ENCODE measurements around the gene VKORC1.

The VKORC1 gene

DNA sequence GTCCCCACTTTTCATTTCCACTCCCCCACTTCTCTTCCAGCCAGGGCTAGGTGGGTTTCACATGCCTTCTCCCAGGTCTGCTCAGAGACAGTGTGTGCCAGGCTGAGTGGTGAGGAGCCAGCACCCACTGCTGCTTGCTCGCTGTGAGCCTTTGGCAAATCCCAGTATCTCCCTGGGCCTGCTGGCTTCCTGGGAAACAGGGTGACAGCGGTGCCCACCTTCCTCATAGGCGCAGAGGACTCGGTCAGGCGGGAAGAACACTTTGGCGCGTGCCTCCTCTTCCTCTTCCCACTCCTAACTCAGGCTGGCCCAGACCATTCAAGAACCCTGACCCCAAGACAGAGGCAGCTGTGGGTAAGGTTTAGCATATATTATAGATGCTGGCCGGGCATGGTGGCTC, 5.4 kb downstream of the VKORC1 start:
- Histone ChIP-seq H3K36me3 (ENCODE audit: control insufficient read depth in 1 of 2, insufficient read depth in 2 of 2, low read length in 2 of 2) (peaks cover 0 to 26% of the 10 kb centered on the region in 2 donors), H3K9me3 (ENCODE audit: control insufficient read depth in 1 of 2, low read length in 2 of 2) (no peaks in the 10 kb centered on the region), H3K27me3 (ENCODE audit: control insufficient read depth in 1 of 2, insufficient read depth in 2 of 2, low read length in 2 of 2) (no peaks in the 10 kb centered on the region), H3K27ac (ENCODE audit: low read depth, low read length) (no peak overlapping the region), H3K4me1 (ENCODE audit: control insufficient read depth in 1 of 2, insufficient read depth in 2 of 2, low read length in 2 of 2) (peaks cover 9 to 13% of the 10 kb centered on the region in 2 donors), H3K9ac (ENCODE audit: low read depth in 1 of 2, low read length in 2 of 2) (no peak overlapping the region), H3K4me3 (ENCODE audit: low read depth in 1 of 2, low read length in 2 of 2) (no peak overlapping the region)

DNA sequence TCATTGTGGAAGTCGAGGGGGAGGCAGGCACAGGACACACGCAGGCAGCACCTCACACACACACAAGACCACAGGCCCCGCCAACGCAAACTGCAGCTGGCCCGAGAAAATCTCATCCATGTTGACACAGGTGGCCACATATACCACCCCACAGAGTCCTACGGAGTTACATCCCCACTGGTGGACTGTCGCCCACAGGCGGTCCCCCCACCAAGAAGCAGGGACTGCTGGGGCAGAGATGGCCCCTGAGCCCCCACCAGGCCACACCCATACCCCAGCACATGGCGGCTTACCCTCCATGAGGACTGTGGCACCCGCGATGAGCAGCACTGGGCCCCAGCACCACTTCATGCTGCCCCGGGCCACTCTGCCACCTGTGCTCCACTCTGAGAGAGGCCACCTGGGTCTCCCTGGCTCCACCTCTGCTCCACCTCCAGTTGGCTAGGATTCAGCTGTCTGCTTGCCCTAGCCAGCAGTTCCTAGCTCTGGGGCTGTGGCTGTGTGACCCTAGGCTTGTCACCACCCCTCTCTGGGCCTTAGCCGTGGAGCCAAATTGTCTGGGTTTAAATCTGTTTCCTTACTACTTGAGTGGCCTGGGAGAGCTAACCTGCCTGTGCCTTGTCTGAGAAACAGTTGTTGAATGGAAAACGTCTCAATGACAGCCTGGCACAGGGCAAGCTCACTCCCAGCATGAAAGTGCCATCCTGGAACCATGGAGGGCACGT, 6.0 kb downstream of the VKORC1 start, which contains the start of gene PRSS53:
Gene PRSS53 (minus strand): TSS at position 485 of the 725 bp plus-strand sequence. CDS start 134 bp downstream, at position 351.
- Histone ChIP-seq H3K4me3 (ENCODE audit: low read depth in 1 of 2, low read length in 2 of 2) (no peak within 1 kb of the TSS), H3K4me1 (ENCODE audit: control insufficient read depth in 1 of 2, insufficient read depth in 2 of 2, low read length in 2 of 2) (peaks cover 4 to 7% of the 10 kb centered on the region in 2 donors), H3K36me3 (ENCODE audit: control insufficient read depth in 1 of 2, insufficient read depth in 2 of 2, low read length in 2 of 2) (peaks cover 2 to 31% of the 10 kb centered on the region in 2 donors), H3K9me3 (ENCODE audit: control insufficient read depth in 1 of 2, low read length in 2 of 2) (no peaks in the 10 kb centered on the region), H3K27ac (ENCODE audit: low read depth, low read length) (no peak within 1 kb of the TSS), H3K9ac (ENCODE audit: low read depth in 1 of 2, low read length in 2 of 2) (no peak within 1 kb of the TSS), H3K27me3 (ENCODE audit: control insufficient read depth in 1 of 2, insufficient read depth in 2 of 2, low read length in 2 of 2) (no peaks in the 10 kb centered on the region)

DNA sequence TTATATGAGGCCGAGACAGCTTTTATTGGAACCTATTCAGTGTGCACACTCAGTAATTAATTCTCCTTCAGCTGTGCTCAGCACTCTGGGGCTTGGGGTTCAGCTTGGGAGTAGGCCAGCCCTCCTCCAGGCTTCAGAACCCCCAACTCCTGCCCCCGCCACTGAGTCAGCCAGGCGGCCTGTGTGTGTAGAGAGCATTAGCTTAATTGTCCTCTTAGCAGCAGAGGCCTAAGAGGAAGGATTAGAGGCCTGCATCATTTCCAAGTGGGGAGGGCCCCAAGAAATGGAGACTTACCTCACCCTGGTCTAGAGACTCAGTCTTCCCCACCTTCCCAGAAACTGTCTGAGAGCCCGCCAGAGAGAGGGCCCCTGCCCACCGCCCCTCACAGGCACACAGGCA, 6.6 kb downstream of the VKORC1 start:
- Histone ChIP-seq H3K4me3 (ENCODE audit: low read depth in 1 of 2, low read length in 2 of 2) (no peak overlapping the region), H3K4me1 (ENCODE audit: control insufficient read depth in 1 of 2, insufficient read depth in 2 of 2, low read length in 2 of 2) (peaks cover 0 to 2% of the 10 kb centered on the region in 2 donors), H3K27ac (ENCODE audit: low read depth, low read length) (no peak overlapping the region), H3K9me3 (ENCODE audit: control insufficient read depth in 1 of 2, low read length in 2 of 2) (no peaks in the 10 kb centered on the region), H3K27me3 (ENCODE audit: control insufficient read depth in 1 of 2, insufficient read depth in 2 of 2, low read length in 2 of 2) (no peaks in the 10 kb centered on the region), H3K36me3 (ENCODE audit: control insufficient read depth in 1 of 2, insufficient read depth in 2 of 2, low read length in 2 of 2) (peaks cover 4 to 37% of the 10 kb centered on the region in 2 donors), H3K9ac (ENCODE audit: low read depth in 1 of 2, low read length in 2 of 2) (no peak overlapping the region)

DNA sequence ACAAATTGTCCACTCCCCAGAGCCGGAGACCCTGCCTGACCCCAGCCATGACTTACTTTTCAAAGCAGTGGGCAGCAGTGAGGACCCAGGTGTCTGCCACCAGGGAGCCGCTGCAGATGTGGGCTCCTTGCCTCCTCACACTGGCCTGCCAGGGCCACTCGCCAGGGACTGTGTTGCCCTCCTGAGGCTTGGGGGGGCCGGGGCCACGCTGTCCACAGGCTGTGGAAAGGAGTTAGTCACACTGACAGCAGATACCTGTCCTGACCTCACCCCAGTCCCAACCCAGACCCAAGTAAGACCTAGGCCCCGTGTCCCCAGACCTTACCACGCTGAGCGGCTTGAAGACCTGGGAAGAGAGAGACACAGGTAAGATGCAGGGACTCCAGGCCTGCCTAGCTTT, 7.1 kb downstream of the VKORC1 start:
- Histone ChIP-seq H3K27ac (ENCODE audit: low read depth, low read length) (no peak overlapping the region), H3K4me3 (ENCODE audit: low read depth in 1 of 2, low read length in 2 of 2) (no peak overlapping the region), H3K36me3 (ENCODE audit: control insufficient read depth in 1 of 2, insufficient read depth in 2 of 2, low read length in 2 of 2) (peaks cover 4 to 39% of the 10 kb centered on the region in 2 donors)

DNA sequence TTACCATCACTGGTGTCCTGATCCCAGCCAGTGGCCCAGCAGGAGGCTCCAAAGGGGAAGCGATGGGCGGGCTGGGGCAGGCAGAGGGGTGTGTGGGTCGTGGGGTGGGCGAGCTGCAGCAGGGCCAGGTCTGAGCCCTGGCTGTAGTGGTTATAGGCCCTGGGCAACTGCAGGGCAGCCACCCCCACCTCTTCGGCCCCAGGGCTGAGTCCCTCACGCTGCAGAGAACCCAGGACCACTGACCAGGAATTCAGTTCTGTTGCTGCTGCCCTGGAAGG, 8.0 kb downstream of the VKORC1 start:
- Histone ChIP-seq H3K4me1 (ENCODE audit: control insufficient read depth in 1 of 2, insufficient read depth in 2 of 2, low read length in 2 of 2) (peaks cover 0 to 4% of the 10 kb centered on the region in 2 donors), H3K27ac (ENCODE audit: low read depth, low read length) (no peak overlapping the region), H3K36me3 (ENCODE audit: control insufficient read depth in 1 of 2, insufficient read depth in 2 of 2, low read length in 2 of 2) (peaks cover 4 to 44% of the 10 kb centered on the region in 2 donors)

More for the DNA sequence above, 7.1 kb downstream of the VKORC1 start:
- Histone ChIP-seq H3K4me1 (ENCODE audit: control insufficient read depth in 1 of 2, insufficient read depth in 2 of 2, low read length in 2 of 2) (no peaks in the 10 kb centered on the region), H3K9ac (ENCODE audit: low read depth in 1 of 2, low read length in 2 of 2) (no peak overlapping the region), H3K27me3 (ENCODE audit: control insufficient read depth in 1 of 2, insufficient read depth in 2 of 2, low read length in 2 of 2) (no peaks in the 10 kb centered on the region), H3K9me3 (ENCODE audit: control insufficient read depth in 1 of 2, low read length in 2 of 2) (no peaks in the 10 kb centered on the region)

DNA sequence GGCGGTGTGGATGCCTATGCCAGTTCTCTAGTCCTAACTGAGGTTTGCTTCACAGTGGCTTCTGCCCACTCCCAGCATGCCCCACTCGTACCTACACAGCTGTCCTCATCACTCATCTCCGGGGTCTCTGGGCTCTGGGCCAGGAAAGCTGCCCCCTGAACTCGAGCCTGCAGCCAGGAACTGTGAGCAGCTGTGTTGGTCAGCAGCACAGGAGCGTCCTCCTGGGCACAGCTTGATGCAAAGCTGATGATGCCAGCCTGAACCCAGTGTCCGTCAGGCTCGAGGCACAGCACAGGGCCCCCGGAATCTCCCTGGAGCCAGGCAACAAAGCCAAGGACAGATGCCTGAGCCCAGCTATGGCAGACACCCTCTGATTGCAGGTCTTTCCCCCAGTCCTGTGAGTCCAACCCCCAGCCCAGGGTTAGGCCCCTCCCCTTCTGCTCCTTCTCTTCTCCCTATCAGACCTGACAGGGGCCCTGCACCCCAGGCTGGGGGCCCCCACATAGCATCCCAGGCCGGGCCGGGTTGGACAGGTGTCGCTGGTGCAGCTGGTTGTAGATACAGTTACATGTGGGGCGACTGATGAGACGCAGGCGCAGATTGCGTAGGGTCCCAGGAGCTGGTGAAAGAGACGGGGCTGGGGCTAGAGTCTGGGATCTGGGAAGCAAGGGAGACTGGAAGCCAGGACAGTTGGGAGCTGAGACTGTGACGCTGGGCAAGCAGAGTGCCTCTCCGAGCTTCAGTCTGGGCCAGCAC, 8.5 kb downstream of the VKORC1 start:
- Histone ChIP-seq H3K4me1 (ENCODE audit: control insufficient read depth in 1 of 2, insufficient read depth in 2 of 2, low read length in 2 of 2) (peaks cover 0 to 4% of the 10 kb centered on the region in 2 donors), H3K36me3 (ENCODE audit: control insufficient read depth in 1 of 2, insufficient read depth in 2 of 2, low read length in 2 of 2) (peaks cover 4 to 46% of the 10 kb centered on the region in 2 donors)

More for the DNA sequence above, 8.0 kb downstream of the VKORC1 start:
- no peak overlapping the region for H3K9ac ChIP-seq (ENCODE audit: low read depth in 1 of 2, low read length in 2 of 2)
- no peaks in the 10 kb centered on the region for H3K27me3 ChIP-seq (ENCODE audit: control insufficient read depth in 1 of 2, insufficient read depth in 2 of 2, low read length in 2 of 2)
- no peaks in the 10 kb centered on the region for H3K9me3 ChIP-seq (ENCODE audit: control insufficient read depth in 1 of 2, low read length in 2 of 2)
- H3K4me3 ChIP-seq (ENCODE audit: low read depth in 1 of 2, low read length in 2 of 2): no peak overlapping the region

DNA sequence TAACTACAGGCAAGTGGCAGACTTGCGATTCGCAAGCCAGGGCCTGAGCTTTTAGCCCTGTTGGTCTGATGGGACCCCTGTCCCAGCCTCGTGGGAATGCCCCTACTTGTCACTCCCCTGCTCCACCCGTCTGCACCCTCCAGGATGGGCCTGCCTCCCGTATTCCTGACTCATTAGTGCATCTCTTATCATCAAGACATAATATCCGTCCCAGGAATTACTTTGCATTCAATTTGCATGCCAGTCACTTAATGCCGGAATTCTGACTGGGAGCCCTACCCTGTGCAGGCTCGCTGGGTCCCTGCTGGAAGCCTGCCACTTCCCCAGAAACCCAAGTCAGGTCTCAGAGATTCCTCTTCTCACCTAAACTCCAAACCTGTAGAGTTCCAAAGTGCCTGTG, 9.2 kb downstream of the VKORC1 start:
- no peak overlapping the region for H3K4me3 ChIP-seq (ENCODE audit: low read depth in 1 of 2, low read length in 2 of 2)
- H3K9ac ChIP-seq (ENCODE audit: low read depth in 1 of 2, low read length in 2 of 2): no peak overlapping the region
- H3K9me3 ChIP-seq (ENCODE audit: control insufficient read depth in 1 of 2, low read length in 2 of 2): no peaks in the 10 kb centered on the region
- no peak overlapping the region for H3K27ac ChIP-seq (ENCODE audit: low read depth, low read length)
- no peaks in the 10 kb centered on the region for H3K27me3 ChIP-seq (ENCODE audit: control insufficient read depth in 1 of 2, insufficient read depth in 2 of 2, low read length in 2 of 2)
- peaks cover 9 to 47% of the 10 kb centered on the region in 2 donors for H3K36me3 ChIP-seq (ENCODE audit: control insufficient read depth in 1 of 2, insufficient read depth in 2 of 2, low read length in 2 of 2)
- H3K4me1 ChIP-seq (ENCODE audit: control insufficient read depth in 1 of 2, insufficient read depth in 2 of 2, low read length in 2 of 2): peaks cover 0 to 4% of the 10 kb centered on the region in 2 donors

More for the DNA sequence above, 8.5 kb downstream of the VKORC1 start:
- Histone ChIP-seq H3K27me3 (ENCODE audit: control insufficient read depth in 1 of 2, insufficient read depth in 2 of 2, low read length in 2 of 2) (no peaks in the 10 kb centered on the region), H3K4me3 (ENCODE audit: low read depth in 1 of 2, low read length in 2 of 2) (no peak overlapping the region), H3K27ac (ENCODE audit: low read depth, low read length) (no peak overlapping the region), H3K9ac (ENCODE audit: low read depth in 1 of 2, low read length in 2 of 2) (no peak overlapping the region), H3K9me3 (ENCODE audit: control insufficient read depth in 1 of 2, low read length in 2 of 2) (no peaks in the 10 kb centered on the region)

DNA sequence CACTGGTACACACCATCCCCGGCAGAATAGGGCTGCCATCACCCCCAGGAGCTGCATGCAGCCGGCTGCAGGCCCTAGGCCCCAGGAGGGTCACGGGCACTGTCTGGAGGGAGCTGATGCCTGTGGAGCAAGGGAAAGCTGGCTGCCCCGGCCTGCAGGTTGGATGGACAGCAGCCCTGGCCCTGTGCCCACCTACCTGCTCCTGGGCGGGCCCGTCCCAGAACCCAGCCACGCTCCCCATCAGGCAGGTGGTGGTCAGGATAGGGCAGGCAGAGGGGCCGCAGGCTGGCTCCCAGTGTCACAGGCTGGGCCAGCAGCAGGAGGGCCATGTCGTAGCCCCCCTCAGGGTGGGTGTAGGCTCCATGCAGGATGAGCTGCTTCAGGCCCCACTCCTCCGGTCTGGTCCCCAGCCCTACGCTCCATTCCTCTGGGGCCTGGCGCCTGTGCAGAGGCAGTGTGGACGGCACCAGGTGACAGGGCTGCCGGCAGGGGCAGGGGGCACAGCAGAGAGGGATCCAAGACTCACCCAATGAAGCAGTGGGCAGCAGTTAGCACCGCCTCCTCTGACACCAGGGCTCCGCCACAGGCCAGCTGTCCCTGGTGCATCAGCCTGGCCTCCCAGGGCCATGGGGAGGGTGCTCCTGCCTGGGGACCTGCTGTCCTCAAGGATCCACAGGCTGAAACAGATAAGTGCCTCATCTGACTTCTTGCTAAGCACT, 9.9 kb downstream of the VKORC1 start:
- H3K27ac ChIP-seq (ENCODE audit: low read depth, low read length): no peak overlapping the region
- H3K4me1 ChIP-seq (ENCODE audit: control insufficient read depth in 1 of 2, insufficient read depth in 2 of 2, low read length in 2 of 2): peaks cover 0 to 4% of the 10 kb centered on the region in 2 donors
- no peak overlapping the region for H3K4me3 ChIP-seq (ENCODE audit: low read depth in 1 of 2, low read length in 2 of 2)
- no peaks in the 10 kb centered on the region for H3K27me3 ChIP-seq (ENCODE audit: control insufficient read depth in 1 of 2, insufficient read depth in 2 of 2, low read length in 2 of 2)
- H3K36me3 ChIP-seq (ENCODE audit: control insufficient read depth in 1 of 2, insufficient read depth in 2 of 2, low read length in 2 of 2): peaks cover 12 to 54% of the 10 kb centered on the region in 2 donors
- H3K9ac ChIP-seq (ENCODE audit: low read depth in 1 of 2, low read length in 2 of 2): no peak overlapping the region
- no peaks in the 10 kb centered on the region for H3K9me3 ChIP-seq (ENCODE audit: control insufficient read depth in 1 of 2, low read length in 2 of 2)

DNA sequence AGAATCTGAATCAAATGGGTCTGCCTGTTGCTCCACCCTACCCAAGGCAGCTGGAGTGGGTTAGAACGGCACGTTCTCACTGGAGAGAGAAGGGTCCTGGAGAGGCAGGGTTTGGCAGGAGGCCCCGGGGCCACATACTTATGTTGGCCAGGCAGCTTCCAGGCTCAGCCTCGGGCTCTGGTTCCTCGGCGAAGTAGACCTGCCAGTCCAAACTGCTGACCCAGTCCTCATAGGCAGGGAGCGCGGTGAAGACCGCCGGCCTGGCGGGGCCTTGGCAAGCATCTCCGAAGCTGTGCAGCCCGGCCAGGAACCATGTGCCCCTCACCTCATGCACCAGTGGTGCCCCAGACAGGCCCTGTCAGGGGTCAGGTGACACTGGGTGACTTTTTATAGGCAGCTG, 10.6 kb downstream of the VKORC1 start:
- Histone ChIP-seq H3K9ac (ENCODE audit: low read depth in 1 of 2, low read length in 2 of 2) (no peak overlapping the region), H3K9me3 (ENCODE audit: control insufficient read depth in 1 of 2, low read length in 2 of 2) (no peaks in the 10 kb centered on the region), H3K4me3 (ENCODE audit: low read depth in 1 of 2, low read length in 2 of 2) (no peak overlapping the region), H3K27me3 (ENCODE audit: control insufficient read depth in 1 of 2, insufficient read depth in 2 of 2, low read length in 2 of 2) (no peaks in the 10 kb centered on the region), H3K27ac (ENCODE audit: low read depth, low read length) (no peak overlapping the region), H3K4me1 (ENCODE audit: control insufficient read depth in 1 of 2, insufficient read depth in 2 of 2, low read length in 2 of 2) (peaks cover 0 to 4% of the 10 kb centered on the region in 2 donors), H3K36me3 (ENCODE audit: control insufficient read depth in 1 of 2, insufficient read depth in 2 of 2, low read length in 2 of 2) (peaks cover 14 to 58% of the 10 kb centered on the region in 2 donors)

DNA sequence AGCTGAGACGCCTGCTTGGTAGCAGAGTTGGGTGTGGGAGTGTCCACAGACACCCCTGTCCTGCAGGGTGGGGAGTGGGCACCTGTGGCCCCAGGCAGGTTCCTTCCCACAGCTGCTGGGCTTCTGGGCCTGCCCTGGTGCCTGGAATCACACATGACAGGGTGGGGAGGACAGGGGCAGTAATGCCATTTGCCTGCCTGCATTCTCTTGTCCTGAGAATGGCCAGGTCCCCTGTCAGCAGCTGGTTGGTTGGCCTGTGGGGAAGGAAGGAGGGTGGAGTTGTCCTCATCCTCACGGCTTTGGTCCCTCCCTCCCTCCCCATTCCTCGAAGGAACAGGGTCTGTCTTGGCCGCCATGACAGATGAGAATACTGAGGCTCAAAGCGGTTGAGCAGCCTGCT, 11.0 kb downstream of the VKORC1 start:
- Histone ChIP-seq H3K9me3 (ENCODE audit: control insufficient read depth in 1 of 2, low read length in 2 of 2) (no peaks in the 10 kb centered on the region), H3K4me3 (ENCODE audit: low read depth in 1 of 2, low read length in 2 of 2) (no peak overlapping the region), H3K27ac (ENCODE audit: low read depth, low read length) (no peak overlapping the region), H3K36me3 (ENCODE audit: control insufficient read depth in 1 of 2, insufficient read depth in 2 of 2, low read length in 2 of 2) (peaks cover 18 to 58% of the 10 kb centered on the region in 2 donors), H3K9ac (ENCODE audit: low read depth in 1 of 2, low read length in 2 of 2) (no peak overlapping the region), H3K4me1 (ENCODE audit: control insufficient read depth in 1 of 2, insufficient read depth in 2 of 2, low read length in 2 of 2) (peaks cover 0 to 4% of the 10 kb centered on the region in 2 donors), H3K27me3 (ENCODE audit: control insufficient read depth in 1 of 2, insufficient read depth in 2 of 2, low read length in 2 of 2) (no peaks in the 10 kb centered on the region)
